ENCODE measurements around the gene ZNF30.
"Not testable (repeated sequence)": the region's sequence is repeated elsewhere in the genome, so short reads cannot be mapped to it uniquely, and the experiment has no call there.

The ZNF30 gene

DNA sequence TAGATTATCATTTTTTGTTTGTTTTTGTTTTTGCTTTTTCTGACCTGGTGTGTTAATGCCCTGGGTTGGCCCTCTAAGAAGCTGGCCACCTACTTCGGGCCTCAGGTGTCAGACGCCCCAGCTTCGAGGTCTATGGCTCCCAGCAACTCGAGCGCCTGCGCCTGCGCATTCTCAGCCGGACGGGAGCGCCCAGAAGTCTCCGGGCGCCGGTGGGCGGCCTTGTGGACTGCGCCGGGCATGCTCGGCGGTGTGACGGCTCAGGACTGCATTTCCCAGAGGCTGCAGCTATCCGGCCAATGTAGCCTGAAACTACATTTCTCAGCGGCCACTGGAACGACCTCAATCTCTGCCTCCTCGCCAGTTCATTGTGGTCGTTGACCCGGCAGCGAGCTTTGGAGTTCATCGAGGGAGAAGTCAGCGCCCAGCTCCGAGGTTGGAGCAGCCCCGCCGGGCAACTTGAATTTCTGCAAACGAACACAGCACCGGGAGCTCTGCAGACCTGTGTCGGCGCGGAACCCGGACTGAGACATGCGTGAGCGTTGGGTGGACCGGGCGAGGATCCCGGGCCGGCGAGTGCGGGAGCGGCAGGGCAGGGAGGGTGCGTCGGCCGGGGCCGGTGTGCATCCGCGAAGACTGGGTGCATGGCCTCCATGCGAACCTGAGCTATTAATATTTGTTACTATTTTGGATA is at the start of gene ZNF30:
Gene ZNF30 (plus strand): TSS at position 219 of the 691 bp plus-strand sequence. CDS start 3,045 bp downstream, outside the sequence.
- peak; percentile 64 for FAIRE-seq

DNA sequence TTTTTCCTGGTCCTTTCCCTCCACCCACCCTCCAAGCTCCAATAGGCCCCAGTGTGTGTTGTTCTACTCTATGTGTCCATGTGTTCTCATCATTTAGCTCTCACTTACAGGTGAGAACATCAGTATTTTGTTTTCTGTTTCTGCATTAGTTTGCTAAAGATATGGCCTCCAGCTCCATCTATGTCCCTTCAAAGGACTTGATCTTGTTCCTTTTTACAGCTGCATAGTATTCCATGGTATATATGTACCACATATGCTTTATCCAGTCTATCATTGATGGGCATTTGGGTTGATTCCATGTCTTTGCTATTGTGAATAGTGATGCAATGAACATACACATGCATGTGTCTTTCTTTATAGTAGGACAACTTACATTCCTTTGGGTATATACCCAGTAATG is 47.1 kb upstream of the ZNF30 start:
- no peak for FAIRE-seq

DNA sequence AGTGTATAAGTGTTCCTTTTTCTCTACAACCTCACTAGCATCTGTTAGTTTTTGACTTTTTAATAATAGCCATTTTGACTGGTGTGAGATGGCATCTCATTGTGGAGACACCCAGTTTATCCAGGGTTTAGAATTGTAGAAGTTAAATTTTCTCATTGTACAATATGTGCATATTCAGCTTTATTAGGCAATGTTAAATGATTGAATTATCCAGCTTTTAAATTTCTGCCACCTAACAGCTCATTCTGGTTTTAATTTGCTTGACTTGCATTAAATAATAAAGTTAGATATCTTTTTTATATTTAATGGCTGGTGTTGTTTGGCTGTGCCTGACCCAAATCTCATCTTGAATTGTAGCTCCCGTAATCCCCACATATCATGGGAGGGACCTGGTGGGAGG is 46.7 kb upstream of the ZNF30 start:
- no peak for FAIRE-seq

DNA sequence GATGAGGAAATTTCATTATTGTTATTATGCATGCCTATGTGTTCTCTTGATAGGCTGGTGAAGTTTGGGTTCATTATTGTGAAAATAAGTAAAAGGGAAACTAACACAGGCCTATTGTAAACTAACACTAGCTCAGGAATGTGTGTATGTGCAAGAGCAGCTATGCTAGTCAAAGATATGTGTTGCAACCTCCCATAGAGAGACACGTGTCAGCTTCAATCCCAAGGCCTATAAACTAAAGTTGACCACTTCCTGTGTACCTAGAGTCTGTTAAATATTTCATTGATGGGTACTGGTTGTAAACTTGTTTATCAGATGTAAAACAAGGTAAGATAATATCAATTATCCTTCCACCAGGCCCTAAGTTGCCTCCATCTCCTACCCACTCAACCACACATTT is 44.7 kb upstream of the ZNF30 start:
- no peak for FAIRE-seq

DNA sequence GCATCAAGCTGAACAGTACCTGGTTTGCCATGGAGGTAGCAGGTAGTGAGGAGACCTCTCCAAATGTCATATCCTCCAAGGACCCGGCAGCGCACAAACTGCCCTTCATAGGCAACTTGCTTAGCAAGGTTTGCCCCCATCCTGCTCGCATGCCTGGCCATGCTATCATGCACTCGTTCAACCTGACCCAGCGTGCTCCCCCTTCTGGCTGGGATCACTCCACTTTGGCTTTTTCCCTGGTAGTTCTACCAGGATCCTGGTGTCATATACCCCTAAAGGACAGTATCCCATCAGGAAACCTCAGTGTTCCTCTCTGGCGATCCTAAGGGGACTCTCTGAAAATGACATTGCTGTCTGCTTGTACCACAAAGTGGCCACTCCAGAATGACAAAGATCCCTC is 38.6 kb upstream of the ZNF30 start:
- no peak for FAIRE-seq

DNA sequence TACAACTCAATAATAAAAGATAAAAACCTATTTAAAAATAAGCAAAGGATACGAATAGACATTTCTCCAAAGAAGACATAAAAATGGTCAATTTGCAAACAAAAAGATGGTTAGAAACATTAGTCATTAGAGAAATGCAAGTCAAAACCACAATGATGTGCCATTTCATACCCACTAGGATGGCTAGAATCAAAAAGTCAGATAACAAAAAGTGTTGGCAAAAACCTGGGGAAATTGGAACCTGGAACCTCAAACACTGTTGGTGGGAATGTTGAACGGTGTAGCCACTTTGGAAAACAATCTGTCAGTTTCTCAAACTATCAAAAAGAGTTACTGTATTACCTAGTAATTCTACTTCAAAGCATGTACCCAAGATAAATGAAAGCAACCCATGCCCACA is 26.5 kb upstream of the ZNF30 start:
- FAIRE-seq = no peak

DNA sequence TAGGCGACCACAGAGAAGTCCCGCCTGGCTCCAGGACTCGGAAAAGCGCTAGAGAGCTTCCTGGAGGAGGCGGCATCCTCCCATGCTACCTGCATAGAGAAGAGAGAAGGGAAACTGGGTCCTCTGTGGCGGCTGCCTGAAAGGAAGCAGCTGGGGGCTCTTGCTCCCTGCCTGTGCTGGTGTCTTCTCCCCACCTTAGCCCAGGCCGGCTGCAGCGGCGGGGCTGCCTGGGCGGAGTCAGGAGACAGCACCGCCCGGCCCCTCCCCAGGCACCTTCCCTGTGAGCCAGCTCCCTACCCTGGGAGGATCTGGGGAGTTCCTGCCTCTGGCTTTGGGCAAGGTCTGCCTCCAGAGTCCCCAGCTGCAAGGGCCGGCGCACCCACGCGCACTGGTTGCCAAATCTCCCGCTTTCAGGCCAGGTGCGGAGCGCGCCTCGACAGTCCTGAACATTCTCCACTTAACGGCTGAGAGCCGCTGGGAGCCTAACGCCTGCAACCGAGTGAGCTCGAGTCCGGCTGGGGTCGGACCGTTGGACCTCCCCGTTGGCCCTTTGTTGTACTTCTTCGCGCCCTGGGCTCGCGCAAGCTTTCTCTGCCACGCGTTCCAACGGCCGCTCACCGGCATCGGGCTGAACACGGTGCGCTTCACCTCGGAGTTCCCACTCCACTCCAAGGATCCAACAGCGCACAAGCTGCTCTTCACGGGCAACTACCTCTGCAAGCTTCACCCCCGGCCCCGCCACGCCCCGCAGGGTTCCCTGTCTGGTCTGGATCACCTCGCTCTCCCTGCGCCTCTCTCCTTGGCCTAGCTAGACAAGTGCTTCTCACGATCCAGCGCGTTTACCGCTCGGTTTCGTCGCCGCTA is 21.8 kb upstream of the ZNF30 start:
- FAIRE-seq = no peak

DNA sequence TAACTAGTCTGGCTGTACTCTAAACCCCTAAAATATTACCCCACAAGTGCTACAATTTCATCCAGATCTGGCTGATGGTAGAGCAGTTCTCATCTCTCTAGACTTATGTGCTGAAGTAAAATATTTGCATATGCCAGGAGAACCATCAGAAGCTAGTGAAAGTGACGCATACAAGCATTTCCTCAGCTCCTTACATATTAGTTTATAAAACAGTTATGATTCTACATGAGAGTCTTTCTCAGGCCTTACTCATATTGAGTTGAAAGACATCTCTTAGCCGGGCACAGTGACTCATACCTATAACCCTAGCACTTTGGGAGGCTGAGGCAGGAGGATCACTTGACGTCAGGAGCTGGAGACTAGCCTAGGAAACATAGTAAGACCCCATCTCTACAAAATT is 15.9 kb upstream of the ZNF30 start:
- FAIRE-seq = no peak

DNA sequence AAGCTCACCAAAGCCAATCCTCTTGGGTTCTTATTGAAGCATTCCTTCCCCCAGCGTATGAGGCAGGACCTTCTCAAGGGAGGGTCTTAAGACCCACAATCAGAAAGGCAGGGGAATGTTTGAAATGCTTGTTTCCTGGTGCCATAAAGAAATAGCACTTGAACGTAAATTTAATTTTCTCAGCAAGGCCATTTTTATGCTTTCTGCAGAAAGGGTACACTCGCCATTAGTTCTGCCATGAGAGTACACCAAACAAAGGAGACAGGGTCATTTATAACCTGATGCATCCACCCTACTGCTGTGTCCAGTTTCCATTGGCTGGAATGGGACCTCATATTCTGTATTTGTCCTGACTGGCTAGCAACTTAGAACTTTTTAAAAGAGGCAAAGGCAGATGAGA is 9.6 kb upstream of the ZNF30 start:
- not testable (repeated sequence) for FAIRE-seq

DNA sequence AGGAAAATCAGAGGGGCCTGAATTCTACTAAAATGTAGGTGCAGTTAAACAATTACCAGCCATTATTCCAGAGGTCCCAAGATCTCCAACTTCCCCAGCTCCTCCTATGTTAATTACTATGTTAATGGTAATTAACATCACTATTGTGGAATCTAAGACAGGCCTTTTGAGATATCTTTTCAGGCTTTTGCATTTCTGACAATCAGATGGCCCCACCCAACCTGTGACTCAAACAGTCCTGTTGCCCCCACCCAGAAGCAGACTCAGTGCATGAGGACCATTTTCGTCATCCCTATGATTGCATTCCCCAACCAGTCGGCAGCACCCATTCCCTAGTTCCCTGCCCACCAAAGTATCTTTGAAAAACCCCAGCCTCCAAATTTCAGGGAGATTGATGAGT is 8.5 kb upstream of the ZNF30 start:
- FAIRE-seq = no peak

DNA sequence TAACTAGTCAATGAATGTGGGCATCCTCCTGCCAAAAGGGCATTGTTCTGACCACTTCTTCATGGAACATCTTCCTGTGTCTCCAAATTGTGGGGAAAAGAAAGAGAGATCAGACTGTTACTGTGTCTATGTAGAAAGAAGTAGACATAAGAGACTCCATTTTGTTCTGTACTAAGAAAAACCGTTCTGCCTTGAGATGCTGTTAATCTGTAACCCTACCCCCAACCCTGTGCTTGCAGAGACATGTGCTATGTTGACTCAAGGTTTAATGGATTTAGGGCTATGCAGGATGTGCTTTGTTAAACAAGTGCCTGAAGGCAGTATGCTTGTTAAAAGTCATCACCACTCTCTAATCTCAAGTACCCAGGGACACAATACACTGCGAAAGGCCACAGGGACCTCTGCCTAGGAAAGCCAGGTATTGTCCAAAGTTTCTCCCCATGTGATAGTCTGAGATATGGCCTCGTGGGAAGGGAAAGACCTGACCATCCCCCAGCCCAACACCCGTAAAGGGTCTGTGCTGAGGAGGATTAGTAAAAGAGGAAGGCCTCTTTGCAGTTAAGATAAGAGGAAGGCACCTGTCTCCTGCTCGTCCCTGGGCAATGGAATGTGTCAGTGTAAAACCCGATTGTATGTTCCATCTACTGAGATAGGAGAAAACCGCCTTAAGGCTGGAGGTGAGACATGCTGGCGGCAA is 6.5 kb upstream of the ZNF30 start:
- not testable (repeated sequence) for FAIRE-seq

DNA sequence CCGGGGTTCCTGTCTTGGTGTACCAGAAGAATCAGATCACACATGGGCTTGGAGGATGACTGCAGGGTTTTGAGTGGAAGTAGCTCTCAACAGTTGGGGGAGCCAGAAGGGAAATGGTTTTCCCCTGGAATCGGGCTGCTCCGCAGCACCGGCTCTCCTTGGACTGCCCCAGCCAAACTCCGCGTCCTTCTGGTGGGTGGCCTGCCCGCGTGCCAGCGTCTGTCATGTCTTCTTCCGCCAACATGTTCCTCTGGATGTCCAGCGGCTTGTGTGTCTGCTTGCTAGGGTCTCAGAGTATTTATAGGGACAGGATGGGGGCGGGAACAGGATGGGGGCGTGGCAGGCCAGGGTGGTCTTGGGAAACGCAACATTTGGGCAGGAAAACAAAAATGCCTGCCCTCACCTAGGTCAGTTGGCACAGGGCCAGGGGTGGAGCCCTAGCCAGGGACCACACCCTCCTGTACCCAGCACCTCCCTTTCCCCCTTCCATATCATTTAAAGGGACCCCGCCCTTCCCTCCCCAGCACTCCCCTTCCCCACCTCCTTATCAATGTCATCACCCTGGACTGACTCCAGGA is 1.3 kb upstream of the ZNF30 start:
- no peak for FAIRE-seq

DNA sequence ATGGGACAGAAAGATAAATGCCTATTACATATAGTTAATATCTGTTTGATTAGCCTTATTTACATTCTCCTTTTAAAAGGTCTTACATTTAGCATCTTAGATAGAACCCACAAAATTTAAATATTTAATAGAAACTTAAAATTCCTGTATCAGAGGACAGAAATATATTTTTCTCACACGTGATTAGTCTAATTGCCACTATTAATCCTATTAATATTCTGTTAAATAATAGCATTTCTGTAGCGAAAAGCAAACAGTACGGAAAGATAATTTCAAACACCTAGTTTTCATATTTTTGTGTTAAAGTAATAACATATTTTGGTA is 380 bp upstream of the ZNF30 start:
- FAIRE-seq = no peak

DNA sequence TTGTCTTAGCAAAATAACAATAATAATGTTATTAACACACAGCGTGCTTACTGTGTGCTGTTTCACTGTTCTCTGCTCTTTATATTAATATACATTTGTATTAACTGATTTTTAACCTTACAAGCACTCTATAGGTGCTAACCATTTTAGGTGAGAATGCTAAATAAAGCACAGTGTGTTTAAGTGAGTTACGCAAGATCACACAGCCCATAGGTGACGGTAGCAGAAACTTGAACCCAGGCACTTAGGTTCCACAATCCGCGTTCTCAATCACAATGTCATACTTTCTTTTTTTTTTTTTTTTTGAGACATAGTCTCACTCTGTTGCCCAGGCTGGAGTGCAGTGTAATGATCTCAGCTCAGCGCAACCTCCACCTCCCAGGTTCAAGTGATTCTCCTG is 5.8 kb downstream of the ZNF30 start:
- no peak for FAIRE-seq

DNA sequence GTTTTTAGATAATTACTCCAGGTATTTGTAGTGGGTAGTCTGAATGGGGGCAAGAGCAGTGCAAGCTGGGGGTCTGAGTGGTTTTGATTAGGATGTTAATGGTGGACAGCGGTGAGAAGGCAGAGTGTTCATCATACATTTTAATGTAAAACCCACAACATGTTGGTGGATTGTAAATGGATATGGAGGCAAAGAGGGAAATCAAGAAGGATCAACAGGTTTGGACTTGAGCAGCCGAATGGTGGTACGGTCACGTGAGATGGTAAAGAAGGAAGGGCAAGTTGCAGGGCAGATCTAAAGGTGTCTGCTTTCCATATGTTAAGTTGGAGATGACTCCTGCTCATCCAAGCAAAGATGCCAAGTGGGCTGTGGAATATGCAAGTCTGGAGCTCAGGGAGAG is 9.5 kb downstream of the ZNF30 start:
- FAIRE-seq = no peak

DNA sequence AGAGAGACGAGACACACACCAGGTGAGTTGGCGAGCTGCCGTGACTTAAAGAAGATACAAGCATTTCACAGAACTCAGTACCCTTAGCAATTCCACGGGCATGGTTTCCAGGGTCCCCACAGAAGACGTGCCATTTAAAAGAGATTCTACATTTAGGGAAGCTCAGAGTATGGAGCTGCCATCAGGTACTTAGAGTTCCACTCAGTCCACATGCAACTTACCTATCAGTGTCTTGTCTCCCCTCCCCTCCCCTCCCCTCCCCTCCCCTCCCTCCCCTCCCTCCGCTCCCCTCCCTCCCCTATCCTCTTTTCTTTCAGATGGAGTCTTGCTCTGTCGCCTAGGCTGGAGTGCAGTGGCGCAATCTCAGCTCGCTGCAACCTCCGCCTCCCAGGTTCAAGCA is 12.2 kb downstream of the ZNF30 start:
- FAIRE-seq = no peak

DNA sequence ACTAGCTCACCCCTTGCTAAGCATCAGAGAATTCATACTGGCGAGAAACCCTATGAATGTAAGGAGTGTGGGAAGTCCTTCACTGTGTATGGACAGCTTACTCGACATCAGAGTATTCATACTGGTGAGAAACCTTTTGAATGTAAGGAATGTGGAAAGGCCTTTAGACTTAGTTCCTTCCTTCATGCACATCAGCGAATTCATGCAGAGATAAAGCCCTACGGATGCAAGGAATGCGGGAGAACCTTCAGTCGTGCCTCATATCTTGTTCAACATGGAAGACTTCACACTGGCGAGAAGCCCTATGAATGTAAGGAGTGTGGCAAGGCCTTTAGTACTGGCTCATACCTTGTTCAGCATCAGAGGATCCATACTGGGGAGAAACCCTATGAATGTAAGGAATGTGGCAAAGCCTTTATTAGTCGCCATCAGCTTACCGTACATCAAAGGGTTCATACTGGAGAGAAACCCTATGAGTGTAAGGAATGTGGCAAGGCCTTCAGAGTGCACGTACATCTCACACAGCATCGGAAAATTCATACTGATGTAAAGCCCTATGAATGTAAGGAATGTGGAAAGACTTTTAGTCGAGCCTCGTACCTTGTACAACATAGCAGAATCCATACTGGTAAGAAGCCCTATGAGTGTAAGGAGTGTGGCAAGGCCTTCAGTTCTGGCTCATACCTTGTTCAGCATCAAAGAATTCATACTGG is 17.3 kb downstream of the ZNF30 start:
- FAIRE-seq = no peak

DNA sequence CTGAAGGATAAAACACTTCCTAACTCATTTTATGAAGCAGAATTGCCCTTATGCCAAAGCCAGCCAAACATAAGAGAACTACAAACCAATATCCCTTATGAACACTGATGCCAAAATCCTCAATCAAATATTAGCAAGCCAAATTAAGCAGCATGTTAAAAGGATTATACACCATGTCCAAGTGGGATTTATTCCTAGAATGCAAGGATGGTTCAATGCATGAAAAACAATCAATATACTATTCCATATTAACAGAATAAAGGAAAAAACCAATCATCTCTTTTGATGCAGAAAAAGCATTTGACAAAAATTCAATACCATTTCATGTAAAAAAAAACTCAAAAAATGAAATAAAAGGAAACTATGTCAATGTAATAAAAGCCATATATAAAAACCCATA is 26.4 kb downstream of the ZNF30 start:
- no peak for FAIRE-seq

DNA sequence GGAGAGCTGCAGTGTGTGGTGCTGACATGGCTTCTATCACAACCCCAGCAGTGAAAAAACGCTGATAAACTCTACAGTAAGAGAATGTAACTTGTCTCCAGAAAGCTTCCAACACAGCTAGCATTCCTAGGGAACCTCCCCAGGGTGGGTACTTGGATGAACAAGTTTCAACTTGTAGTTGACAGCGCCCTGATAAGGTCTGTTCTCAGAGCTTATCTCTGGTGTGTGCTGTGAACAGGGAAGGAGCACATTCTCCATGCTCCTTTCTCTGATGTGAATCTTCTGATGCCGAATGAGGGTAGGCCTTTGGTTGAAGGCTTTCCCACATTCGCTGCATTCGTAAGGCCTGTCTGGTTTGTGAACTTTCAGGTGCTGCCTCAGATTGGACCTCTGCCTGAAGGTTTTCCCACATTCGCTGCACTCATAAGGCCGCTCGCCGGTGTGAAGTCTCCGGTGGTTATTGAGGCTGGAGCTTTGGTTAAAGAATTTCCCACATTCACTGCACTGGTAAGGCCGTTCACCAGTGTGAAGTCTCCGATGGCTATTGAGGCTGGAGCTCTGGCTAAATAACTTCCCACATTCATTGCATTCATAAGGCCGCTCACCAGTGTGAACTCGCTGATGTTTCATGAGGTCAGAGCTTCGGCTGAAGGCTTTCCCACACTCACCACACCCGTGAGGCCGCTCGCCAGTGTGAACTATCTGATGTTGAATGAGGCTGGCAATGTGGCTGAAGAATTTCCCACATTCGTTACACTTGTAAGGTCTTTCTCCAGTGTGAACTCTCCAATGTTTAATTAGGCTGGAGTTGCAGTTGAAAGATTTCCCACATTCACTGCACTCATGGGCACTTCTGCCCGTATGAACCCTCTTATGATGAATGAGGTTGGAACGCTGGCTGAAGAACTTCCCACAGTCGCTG is 31.4 kb downstream of the ZNF30 start:
- no peak for FAIRE-seq

DNA sequence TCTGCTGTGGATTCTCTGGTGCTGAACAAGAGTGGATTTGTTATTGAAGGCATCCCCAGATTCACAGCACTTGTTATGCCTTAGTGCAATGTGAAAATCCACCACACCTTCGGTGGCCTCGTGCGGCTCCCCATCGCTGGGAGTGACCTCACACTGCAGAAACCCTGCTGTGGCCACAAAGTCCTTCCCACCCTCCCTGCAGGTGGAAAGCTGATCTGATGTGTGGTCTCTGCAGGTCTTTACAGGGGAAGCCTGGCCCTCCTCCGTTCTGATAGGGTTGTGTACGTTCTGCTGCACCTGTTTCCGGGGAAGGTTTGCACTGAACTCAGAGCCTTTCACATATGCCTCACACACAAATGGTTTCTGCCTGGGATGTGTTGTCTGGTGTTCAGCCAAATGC is 32.3 kb downstream of the ZNF30 start:
- FAIRE-seq = no peak

DNA sequence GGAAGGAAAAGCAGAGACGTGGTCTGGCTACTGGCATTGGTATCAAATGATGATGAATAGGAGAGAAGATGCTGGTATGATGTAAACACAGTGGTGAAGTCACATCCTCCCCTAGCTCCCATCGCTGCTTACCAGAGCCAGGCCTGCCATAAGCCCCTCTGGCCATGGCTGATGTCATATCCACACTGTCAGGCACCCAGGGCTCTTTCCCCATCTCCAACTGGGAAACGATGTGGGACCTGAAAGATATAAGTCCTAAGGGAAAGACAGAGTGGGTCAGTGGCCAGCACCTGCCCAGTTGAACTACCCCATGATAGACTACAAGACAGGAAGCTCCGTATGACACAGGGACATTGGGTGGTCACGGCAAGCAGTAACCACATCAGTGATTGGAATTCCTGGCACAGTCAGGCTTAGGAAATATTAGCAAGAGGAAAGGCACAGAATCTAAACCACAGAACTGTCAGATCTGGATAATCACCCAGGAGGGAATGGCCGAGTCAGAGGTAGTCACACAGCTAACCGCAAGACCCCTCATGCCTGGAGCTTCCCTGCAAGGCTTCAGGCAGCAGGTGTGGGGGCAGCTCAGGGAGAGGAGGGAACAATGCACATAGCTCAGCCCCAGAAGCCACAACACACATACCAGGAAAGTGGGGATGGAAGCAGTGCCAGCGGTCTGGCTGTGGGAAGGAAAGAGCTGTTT is 33.6 kb downstream of the ZNF30 start:
- no peak for FAIRE-seq
